Measurements from ENCODE around the gene ATP2A2. TPM values are rescaled to one million over a fixed set of nuclear protein-coding genes. Genes with fewer than 3 reads are reported as not detected.

The ATP2A2 gene
- total RNA-seq, 1 donor from 2014 or later, result 99.5 TPM

GRCh38 chr12:110251381-110251780 lies 29.7 kb upstream of the ATP2A2 start:
- TF ChIP-seq CTCF (IDR thresholded peaks at IDR 0.05), result no peak
- no peak overlapping the region for H3K27ac Mint-ChIP-seq
- no peak overlapping the region for H3K4me3 Mint-ChIP-seq
- H3K27me3 ChIP-seq, result no peaks in the 10 kb centered on the region
- H3K9ac ChIP-seq, result no peak overlapping the region
- no peak overlapping the region for H3K4me2 ChIP-seq
- H3K79me2 ChIP-seq (ENCODE audit: low read depth), result no peaks in the 10 kb centered on the region
- H2AFZ ChIP-seq (replicated peaks), result no peak overlapping the region
- H3K36me3 ChIP-seq, result no peaks in the 10 kb centered on the region
- no peak overlapping the region for H3K4me3 ChIP-seq
- peaks cover 24% of the 10 kb centered on the region for H3K4me1 Mint-ChIP-seq
- no peaks in the 10 kb centered on the region for H3F3A ChIP-seq (ENCODE audit: low read depth)
- DNase-seq (ENCODE audit: low spot score), result no peak
- peaks cover 8% of the 10 kb centered on the region for H4K20me1 ChIP-seq (ENCODE audit: low read depth)
- H3K9me3 Mint-ChIP-seq, result no peaks in the 10 kb centered on the region
- peaks cover 8% of the 10 kb centered on the region for H3K36me3 Mint-ChIP-seq
- no peak overlapping the region for H3K27ac ChIP-seq
- H3K27me3 Mint-ChIP-seq (ENCODE audit: insufficient read depth, low read depth), result peaks cover 8% of the 10 kb centered on the region
- no peaks in the 10 kb centered on the region for H3K9me3 ChIP-seq (ENCODE audit: low read depth)
- H3K4me1 ChIP-seq, result peaks cover 11% of the 10 kb centered on the region

- Histone ChIP-seq H3K4me1 (no peaks in the 10 kb centered on the region), H3K79me2 (ENCODE audit: low read depth) (no peaks in the 10 kb centered on the region), H3K4me3 (no peak overlapping the region), H2AFZ (replicated peaks) (no peak overlapping the region), H3K9ac (no peak overlapping the region), H3K36me3 (no peaks in the 10 kb centered on the region), H3K27ac (no peak overlapping the region), H3K27me3 (no peaks in the 10 kb centered on the region), H3K9me3 (ENCODE audit: low read depth) (no peaks in the 10 kb centered on the region), H4K20me1 (ENCODE audit: low read depth) (peaks cover 8% of the 10 kb centered on the region), H3K4me2 (no peak overlapping the region), H3F3A (ENCODE audit: low read depth) (no peaks in the 10 kb centered on the region)
- no peak overlapping the region for H3K4me3 Mint-ChIP-seq
- no peak for TF ChIP-seq CTCF (IDR thresholded peaks at IDR 0.05)
- TF ChIP-seq EZH2phosphoT487 (IDR thresholded peaks at IDR 0.05), result no peak
- TF ChIP-seq EZH2 (IDR thresholded peaks at IDR 0.05), result no peak
- H3K27ac Mint-ChIP-seq, result no peak overlapping the region
- no peak for DNase-seq (ENCODE audit: low spot score)
- H3K36me3 Mint-ChIP-seq, result peaks cover 8% of the 10 kb centered on the region
- peaks cover 17% of the 10 kb centered on the region for H3K4me1 Mint-ChIP-seq
- H3K9me3 Mint-ChIP-seq, result no peaks in the 10 kb centered on the region
- H3K27me3 Mint-ChIP-seq (ENCODE audit: insufficient read depth, low read depth), result peaks cover 10% of the 10 kb centered on the region
Measured at GRCh38 chr12:110252716-110253115, 28.3 kb upstream of the ATP2A2 start.

- no peak overlapping the region for H3K27ac ChIP-seq
- H2AFZ ChIP-seq (replicated peaks), result no peak overlapping the region
Measured at GRCh38 chr12:110253176-110253575, 27.9 kb upstream of the ATP2A2 start.

More at GRCh38 chr12:110253176-110253575, 27.9 kb upstream of the ATP2A2 start:
- Histone ChIP-seq H3K4me2 (no peak overlapping the region), H4K20me1 (ENCODE audit: low read depth) (peaks cover 8% of the 10 kb centered on the region), H3K4me1 (no peaks in the 10 kb centered on the region), H3K27me3 (no peaks in the 10 kb centered on the region), H3K79me2 (ENCODE audit: low read depth) (no peaks in the 10 kb centered on the region), H3K4me3 (no peak overlapping the region), H3K9me3 (ENCODE audit: low read depth) (no peaks in the 10 kb centered on the region), H3F3A (ENCODE audit: low read depth) (no peaks in the 10 kb centered on the region), H3K36me3 (no peaks in the 10 kb centered on the region), H3K9ac (no peak overlapping the region)
- Mint-ChIP-seq H3K36me3 (peaks cover 8% of the 10 kb centered on the region), H3K27me3 (ENCODE audit: insufficient read depth, low read depth) (peaks cover 8% of the 10 kb centered on the region), H3K27ac (no peak overlapping the region), H3K4me3 (no peak overlapping the region), H3K9me3 (no peaks in the 10 kb centered on the region), H3K4me1 (peaks cover 17% of the 10 kb centered on the region)
- no peak for DNase-seq (ENCODE audit: low spot score)
- TF ChIP-seq EZH2 (IDR thresholded peaks at IDR 0.05) (no peak), CTCF (IDR thresholded peaks at IDR 0.05) (no peak), EZH2phosphoT487 (IDR thresholded peaks at IDR 0.05) (no peak)

Data from neural progenitor cell (in vitro differentiated cells).